ENCODE results near the gene ZNF141. TPM values are rescaled to one million over a fixed set of nuclear protein-coding genes. Genes with fewer than 3 reads are reported as not detected.

Gene ZNF141
- polyA plus RNA-seq, 2 of the 4 experiments (the other 2 are of a cell fraction) = 4.9 to 5.0 TPM

- ChIA-PET CTCF (no interaction called here), POLR2A (no interaction called here)
- Histone ChIP-seq H3K27ac (peak overlapping the region in 1 of 2 experiments; percentile 89; a peak in 4 of 6 replicates), H3K4me3 (peak overlapping the region; percentile 92; the same call in 2 of the 3 replicates), H3K4me2 (peak overlapping the region; percentile 88), H3K4me1 (no peaks in the 10 kb centered on the region), H3K9me3 (peaks cover 33% of the 10 kb centered on the region)
- ATAC-seq (no peak), DNase-seq (ENCODE audit: low read depth in 1 of 2, low spot score in 1 of 2) (no peak), FAIRE-seq (no peak)
- TF ChIP-seq GATA3 (IDR thresholded peaks at IDR 0.05; ENCODE audit: borderline replicate concordance) (no peak), RARB (CRISPR knock-in tag; IDR thresholded peaks at IDR 0.05) (no peak), EHMT2 (IDR thresholded peaks at IDR 0.05; ENCODE audit: low read depth) (no peak), ZC3H11A (IDR thresholded peaks at IDR 0.05) (no peak), RAD21 (conservative IDR thresholded peaks at IDR 0.05 in 1 of 2, IDR thresholded peaks at IDR 0.05 in 1 of 2) (no peak), ZSCAN20 (CRISPR knock-in tag; IDR thresholded peaks at IDR 0.05) (no peak), ELK1 (IDR thresholded peaks at IDR 0.05; ENCODE audit: low read depth, low read length) (no peak), PHF8 (IDR thresholded peaks at IDR 0.05; ENCODE audit: borderline replicate concordance, low read depth) (no peak), EHF (CRISPR knock-in tag; IDR thresholded peaks at IDR 0.05) (no peak), HOXA7 (CRISPR knock-in tag; IDR thresholded peaks at IDR 0.05) (no peak), CHD2 (IDR thresholded peaks at IDR 0.05; ENCODE audit: low read length, partially characterized antibody) (no peak), POLR2AphosphoS2 (conservative IDR thresholded peaks at IDR 0.05; ENCODE audit: low read length) (no peak)
- TF ChIP-seq, protein P1, sequence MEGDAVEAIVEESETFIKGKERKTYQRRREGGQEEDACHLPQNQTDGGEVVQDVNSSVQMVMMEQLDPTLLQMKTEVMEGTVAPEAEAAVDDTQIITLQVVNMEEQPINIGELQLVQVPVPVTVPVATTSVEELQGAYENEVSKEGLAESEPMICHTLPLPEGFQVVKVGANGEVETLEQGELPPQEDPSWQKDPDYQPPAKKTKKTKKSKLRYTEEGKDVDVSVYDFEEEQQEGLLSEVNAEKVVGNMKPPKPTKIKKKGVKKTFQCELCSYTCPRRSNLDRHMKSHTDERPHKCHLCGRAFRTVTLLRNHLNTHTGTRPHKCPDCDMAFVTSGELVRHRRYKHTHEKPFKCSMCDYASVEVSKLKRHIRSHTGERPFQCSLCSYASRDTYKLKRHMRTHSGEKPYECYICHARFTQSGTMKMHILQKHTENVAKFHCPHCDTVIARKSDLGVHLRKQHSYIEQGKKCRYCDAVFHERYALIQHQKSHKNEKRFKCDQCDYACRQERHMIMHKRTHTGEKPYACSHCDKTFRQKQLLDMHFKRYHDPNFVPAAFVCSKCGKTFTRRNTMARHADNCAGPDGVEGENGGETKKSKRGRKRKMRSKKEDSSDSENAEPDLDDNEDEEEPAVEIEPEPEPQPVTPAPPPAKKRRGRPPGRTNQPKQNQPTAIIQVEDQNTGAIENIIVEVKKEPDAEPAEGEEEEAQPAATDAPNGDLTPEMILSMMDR (IDR thresholded peaks at IDR 0.05) = no peak
- TF ChIP-seq, protein P2, sequence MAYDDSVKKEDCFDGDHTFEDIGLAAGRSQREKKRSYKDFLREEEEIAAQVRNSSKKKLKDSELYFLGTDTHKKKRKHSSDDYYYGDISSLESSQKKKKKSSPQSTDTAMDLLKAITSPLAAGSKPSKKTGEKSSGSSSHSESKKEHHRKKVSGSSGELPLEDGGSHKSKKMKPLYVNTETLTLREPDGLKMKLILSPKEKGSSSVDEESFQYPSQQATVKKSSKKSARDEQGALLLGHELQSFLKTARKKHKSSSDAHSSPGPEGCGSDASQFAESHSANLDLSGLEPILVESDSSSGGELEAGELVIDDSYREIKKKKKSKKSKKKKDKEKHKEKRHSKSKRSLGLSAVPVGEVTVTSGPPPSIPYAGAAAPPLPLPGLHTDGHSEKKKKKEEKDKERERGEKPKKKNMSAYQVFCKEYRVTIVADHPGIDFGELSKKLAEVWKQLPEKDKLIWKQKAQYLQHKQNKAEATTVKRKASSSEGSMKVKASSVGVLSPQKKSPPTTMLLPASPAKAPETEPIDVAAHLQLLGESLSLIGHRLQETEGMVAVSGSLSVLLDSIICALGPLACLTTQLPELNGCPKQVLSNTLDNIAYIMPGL (CRISPR knock-in tag; IDR thresholded peaks at IDR 0.05; ENCODE audit: borderline replicate concordance) = no peak
- WGBS (ENCODE audit: missing lambda C conversion rate) = 95% methylated on average over 6 of the region's 71 CpGs
Measured at GRCh38 chr4:336099-336892, 1.3 kb upstream of the ZNF141 start.

- Histone ChIP-seq H3K9me3 (peaks cover 39% of the 10 kb centered on the region), H3K4me2 (peak overlapping the region; percentile 88), H3K4me1 (no peaks in the 10 kb centered on the region), H3K27ac (peak overlapping the region; percentile 79 to 89), H3K4me3 (peak overlapping the region; percentile 92)
- TF ChIP-seq JUNB (IDR thresholded peaks at IDR 0.05) = no peak
- TF ChIP-seq, protein P2 (CRISPR knock-in tag; IDR thresholded peaks at IDR 0.05; ENCODE audit: borderline replicate concordance) = no peak
- DNase-seq (ENCODE audit: low read depth in 1 of 2, low spot score in 1 of 2) (no peak), FAIRE-seq (no peak), ATAC-seq (no peak)
- CTCF ChIA-PET = no interaction called here
- WGBS (ENCODE audit: missing lambda C conversion rate) = no CpG with 5 or more reads among the region's 18 CpGs
- POLR2A ChIA-PET = no interaction called here
Measured at GRCh38 chr4:336893-337142, 796 bp upstream of the ZNF141 start.

All from A549 (cell line).